GM19099 (cell line): Measurements from ENCODE around the gene SPAG9.

ENCODE experiments used
- POLR2A ChIP-seq: IDR thresholded peaks from 3 replicates; pipeline ENCODE4 v1.6.1; 2011; ENCODE audit warnings: low read depth; ENCODE audit not compliant: insufficient read length; ENCODE audit errors: extremely low read depth

The SPAG9 gene

GRCh38 chr17:51029568-51030463 is 90.9 kb downstream of the SPAG9 start:
- TF ChIP-seq POLR2A, result no peak

DNA sequence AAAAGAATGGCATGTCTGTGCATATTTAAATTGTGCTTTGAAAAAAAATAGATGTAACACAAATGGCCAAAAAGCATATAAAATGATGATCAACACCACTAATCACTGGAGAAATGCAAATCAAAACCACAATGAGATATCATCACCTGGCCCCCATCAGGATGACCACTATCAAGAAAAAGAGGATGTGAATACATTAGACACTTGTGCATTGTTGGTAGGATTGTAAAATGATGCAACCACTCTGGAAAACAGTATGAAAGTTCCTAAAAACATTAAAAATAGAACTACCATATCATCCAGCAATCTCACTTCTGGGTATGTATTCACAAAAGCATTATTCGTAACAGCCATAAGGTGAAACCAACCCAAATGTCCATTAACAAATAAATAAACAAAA is 91.5 kb downstream of the SPAG9 start:
- TF ChIP-seq POLR2A, result no peak

GRCh38 chr17:51028176-51028863 is 92.3 kb downstream of the SPAG9 start:
- TF ChIP-seq POLR2A, result no peak

- no peak for TF ChIP-seq POLR2A
These were observed 102.1 kb downstream of the SPAG9 start for GRCh38 chr17:51018541-51018940.

- TF ChIP-seq POLR2A, result no peak
These were observed 103.4 kb downstream of the SPAG9 start for GRCh38 chr17:51017270-51017669.

DNA sequence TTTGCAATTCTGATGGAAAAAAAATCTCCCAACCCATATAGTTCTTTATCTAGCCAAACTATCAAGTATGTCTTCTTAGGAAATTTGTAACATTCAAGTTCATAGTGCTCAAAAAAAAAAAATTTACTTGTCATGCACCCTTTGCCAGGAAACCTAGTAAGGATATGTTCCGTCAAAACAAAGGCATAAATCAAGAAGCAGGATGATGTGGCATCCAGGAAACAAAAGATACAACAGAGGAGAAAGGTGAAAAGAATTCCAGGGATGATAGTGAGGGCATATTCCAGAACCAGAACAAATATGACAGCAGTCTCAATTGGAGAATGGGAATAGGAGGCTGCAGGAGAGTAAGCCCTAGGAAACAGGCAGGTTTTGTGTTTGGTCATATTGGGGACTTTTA is 104.6 kb downstream of the SPAG9 start:
- TF ChIP-seq POLR2A, result no peak

DNA sequence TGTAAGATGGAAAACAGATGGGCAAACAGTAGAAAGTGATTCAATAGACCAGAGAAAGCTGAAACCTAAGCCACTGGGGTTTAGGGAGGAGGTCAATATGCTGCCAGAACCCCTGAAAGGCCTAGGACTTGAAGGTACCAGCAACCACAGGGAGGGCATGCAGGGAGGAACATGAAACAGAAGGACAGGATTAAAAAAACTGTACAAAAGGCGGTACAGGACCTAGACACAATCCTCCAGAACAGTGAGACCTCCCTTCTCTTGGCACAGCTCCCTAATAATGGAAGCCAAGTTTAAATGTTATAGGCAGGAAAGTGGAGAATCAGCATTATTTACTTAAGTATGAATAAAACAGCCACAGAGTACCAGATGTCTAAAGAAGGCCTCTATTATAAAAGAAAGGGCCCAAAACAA is 105.5 kb downstream of the SPAG9 start:
- no peak for TF ChIP-seq POLR2A

DNA sequence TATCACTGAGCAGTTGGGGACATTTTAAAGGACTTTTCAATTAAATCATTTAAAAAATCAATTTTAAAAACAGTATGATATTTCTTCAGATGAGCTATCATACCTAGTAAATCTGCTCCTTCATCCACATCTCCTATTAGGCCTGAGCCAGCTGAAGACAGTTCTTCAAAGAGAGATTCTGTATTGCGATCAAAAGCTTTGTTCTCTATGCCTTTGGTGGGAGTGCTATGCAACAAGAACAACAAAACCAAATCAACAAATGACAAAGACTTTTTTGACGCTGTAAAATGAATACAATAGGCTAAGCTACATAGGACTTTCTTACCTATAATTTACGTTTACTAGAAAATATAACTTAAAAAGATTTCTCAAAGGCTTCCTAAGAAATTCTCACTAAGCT is 106.5 kb downstream of the SPAG9 start:
- no peak for TF ChIP-seq POLR2A

DNA sequence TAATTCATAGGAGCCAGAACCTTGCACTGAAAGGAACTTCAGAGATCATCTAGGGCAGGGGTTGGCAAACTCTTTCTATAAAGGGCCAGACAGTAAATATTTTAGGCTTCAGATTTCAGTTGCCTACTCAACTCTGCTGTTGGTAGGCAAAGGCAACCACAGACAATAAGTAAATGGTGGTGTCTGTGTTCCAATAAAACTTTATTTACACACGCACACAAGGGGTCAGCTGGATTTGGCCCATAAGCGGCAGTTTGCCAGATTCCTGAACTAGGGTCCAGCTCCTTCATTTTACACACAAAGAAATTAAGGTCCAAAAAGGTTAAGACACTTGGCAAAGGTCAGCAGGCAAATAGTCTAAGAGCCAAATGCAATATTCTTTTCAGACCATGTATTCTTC is 107.3 kb downstream of the SPAG9 start:
- no peak for TF ChIP-seq POLR2A

GRCh38 chr17:51012538-51012937 is 108.1 kb downstream of the SPAG9 start:
- TF ChIP-seq POLR2A, result no peak

DNA sequence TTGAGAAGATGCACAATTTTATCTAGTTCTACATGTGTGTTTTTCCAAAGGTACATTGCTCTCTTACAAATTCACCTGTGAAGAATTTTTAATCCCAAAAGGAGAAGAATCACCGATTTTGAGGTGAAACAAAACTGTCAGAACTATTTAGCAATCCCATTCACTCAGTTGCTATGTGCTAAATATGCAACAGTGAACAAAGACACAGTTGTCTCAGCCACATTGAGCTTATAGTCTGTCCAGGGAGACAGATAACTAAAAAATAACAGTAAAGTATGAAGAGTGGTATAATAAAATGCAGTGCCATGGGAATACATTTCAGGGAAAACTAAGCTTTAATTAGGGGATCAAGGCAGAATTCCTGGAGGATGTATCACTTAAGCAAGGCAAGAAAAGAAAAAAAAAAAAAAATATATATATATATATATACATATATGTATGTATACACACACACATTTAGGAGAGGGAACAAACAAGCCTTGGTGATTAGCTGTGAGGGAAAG is 110.4 kb downstream of the SPAG9 start:
- no peak for TF ChIP-seq POLR2A

- no peak for TF ChIP-seq POLR2A
These were observed 114.1 kb downstream of the SPAG9 start for GRCh38 chr17:51006601-51007000.

DNA sequence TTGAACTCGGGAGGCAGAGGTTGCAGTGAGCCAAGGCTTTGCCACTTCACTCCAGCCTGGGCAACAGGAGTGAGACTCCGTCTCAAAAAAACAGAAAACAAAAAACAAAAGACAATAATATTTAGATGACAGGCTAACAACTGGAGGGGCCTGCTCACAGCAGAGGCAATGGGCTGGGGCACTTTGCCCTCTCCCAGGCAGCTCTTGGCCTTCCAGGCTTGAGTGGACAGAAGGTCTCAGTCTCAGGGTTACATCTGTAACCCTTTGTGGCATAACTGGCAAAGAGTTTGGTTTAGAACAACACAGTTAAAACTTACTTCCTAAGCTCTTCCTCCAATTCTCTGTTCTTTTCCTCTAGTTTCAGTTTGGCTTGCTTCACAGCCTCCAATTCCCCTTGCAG is 114.9 kb downstream of the SPAG9 start:
- no peak for TF ChIP-seq POLR2A

DNA sequence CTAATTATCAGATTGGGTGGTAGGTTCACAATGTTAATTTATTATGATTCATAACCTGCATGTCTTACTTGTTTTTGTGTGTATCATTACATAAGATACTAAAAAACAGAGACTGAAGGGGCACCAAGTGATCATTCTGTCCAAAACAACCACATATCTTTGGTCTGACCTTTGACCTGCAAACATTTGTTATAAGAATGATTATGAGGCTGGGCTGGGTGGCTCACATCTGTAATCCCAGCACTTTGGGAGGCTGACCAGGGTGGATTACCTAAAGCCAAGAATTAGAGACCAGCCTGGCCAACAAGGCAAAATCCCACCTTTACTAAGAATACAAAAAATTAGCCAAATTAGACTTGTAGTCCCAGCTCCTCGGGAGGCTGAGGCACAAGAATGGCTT is 116.4 kb downstream of the SPAG9 start:
- TF ChIP-seq POLR2A, result no peak

DNA sequence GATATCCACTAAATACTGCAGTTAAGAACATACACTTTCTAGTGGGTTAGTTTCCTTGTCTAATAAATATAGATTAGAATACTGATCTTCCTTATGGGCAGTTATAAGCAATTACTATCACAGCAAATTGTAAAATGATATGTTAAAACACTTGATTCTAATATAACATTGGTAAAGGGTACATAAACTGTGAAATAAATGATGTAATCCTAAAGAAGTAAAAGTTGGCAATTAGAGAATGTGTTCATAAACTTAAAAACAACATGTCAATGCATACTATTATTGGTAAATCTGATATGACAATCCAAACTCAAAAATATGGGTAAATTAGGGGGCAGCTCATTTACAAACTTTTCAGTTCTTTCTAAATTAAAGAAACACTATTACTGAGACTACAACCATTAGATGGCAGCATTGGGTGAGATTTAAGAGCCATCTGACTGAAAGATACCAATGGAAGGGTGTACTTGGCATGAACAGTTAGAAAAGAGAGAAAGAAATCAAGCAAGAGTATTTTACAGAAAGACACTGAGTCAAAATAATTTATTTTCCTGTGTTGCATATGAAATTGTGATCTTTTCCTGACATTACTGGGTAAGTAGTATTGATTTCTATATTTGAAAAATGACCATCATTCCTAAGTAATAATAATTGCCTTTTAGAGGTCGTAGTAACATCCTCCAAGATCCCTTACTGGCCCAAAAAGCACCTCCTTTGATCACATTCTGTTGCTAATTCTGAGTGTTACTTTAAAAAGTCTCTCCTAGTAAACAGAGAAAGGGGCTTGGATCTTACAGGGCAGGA is 119.6 kb downstream of the SPAG9 start:
- no peak for TF ChIP-seq POLR2A
